MM.1S (cell line): Measurements from ENCODE around the gene SPA17.

Source experiments
- DNase-seq: peaks from one replicate; pipeline ENCODE4 v3.0.0-alpha.2; 2015
- H2AFZ ChIP-seq: fragments of 300-600 bp; sonication (generic); 2 replicates; pipeline ENCODE4 v1.6.0; 2016; ENCODE audit warnings: antibody characterized with exemption, low read length
- H3F3A ChIP-seq: fragments of 300-600 bp; sonication (generic); 2 replicates; pipeline ENCODE4 v1.6.1; 2016; ENCODE audit warnings: mild to moderate bottlenecking, antibody characterized with exemption, low read length, moderate library complexity, mixed read lengths; ENCODE audit not compliant: insufficient read depth
- H3K27ac ChIP-seq: fragments of 300-600 bp; sonication (generic); 2 replicates; pipeline ENCODE4 v1.5.1; 2016; ENCODE audit warnings: mild to moderate bottlenecking, low read length
- H3K27me3 ChIP-seq: fragments of 300-600 bp; sonication (generic); replicated peaks from 2 replicates; pipeline ENCODE4 v1.6.0; 2016; ENCODE audit warnings: low read length; ENCODE audit not compliant: insufficient read depth
- H3K36me3 ChIP-seq: fragments of 300-600 bp; sonication (generic); replicated peaks from 2 replicates; pipeline ENCODE4 v1.6.1; 2016; ENCODE audit warnings: mild to moderate bottlenecking, low read length, mixed read lengths; ENCODE audit not compliant: insufficient read depth
- H3K4me1 ChIP-seq: fragments of 300-600 bp; sonication (generic); 2 replicates; pipeline ENCODE4 v1.6.1; 2016; ENCODE audit warnings: low read length, mixed read lengths
- H3K4me2 ChIP-seq: fragments of 300-600 bp; sonication (generic); 2 replicates; pipeline ENCODE4 v1.6.0; 2016; ENCODE audit warnings: low read depth, low read length
- H3K4me3 ChIP-seq: fragments of 300-600 bp; sonication (generic); 2 replicates; pipeline ENCODE4 v1.5.1; 2016; ENCODE audit warnings: low read length, mixed read lengths
- H3K79me2 ChIP-seq: fragments of 300-600 bp; sonication (generic); 2 replicates; pipeline ENCODE4 v1.6.1; 2016; ENCODE audit warnings: mixed run types, low read length, mixed read lengths
- H3K9ac ChIP-seq: fragments of 300-600 bp; sonication (generic); 2 replicates; pipeline ENCODE4 v1.6.1; 2016; ENCODE audit warnings: low read length, mixed read lengths
- H3K9me2 ChIP-seq: fragments of 300-600 bp; sonication (generic); replicated peaks from 2 replicates; pipeline ENCODE4 v1.6.1; 2016; ENCODE audit warnings: mild to moderate bottlenecking, low read length, mixed read lengths; ENCODE audit not compliant: insufficient read depth
- H3K9me3 ChIP-seq: fragments of 300-600 bp; sonication (generic); replicated peaks from 2 replicates; pipeline ENCODE4 v1.6.1; 2016; ENCODE audit warnings: mild to moderate bottlenecking, low read length, mixed read lengths; ENCODE audit not compliant: insufficient read depth
- H4K20me1 ChIP-seq: fragments of 300-600 bp; sonication (generic); 2 replicates; pipeline ENCODE4 v1.6.1; 2016; ENCODE audit warnings: mild to moderate bottlenecking, low read length, moderate library complexity, mixed read lengths; ENCODE audit not compliant: insufficient read depth
- EZH2 ChIP-seq: fragments of 300-600 bp; sonication (generic); optimal IDR thresholded peaks from 2 replicates; pipeline ENCODE3; 2017; ENCODE audit warnings: low read depth, mild to moderate bottlenecking, antibody characterized with exemption, low read length, mixed read lengths
- EZH2phosphoT487 ChIP-seq: fragments of 300-600 bp; sonication (generic); IDR thresholded peaks from 2 replicates; pipeline ENCODE4 v1.6.1; 2018; ENCODE audit warnings: antibody characterized with exemption, low read length
- TF ChIP-seq, protein P1 (sequence below): fragments of 300-600 bp; sonication (generic); IDR thresholded peaks from 2 replicates; pipeline ENCODE4 v1.5.1; 2016; ENCODE audit warnings: antibody characterized with exemption, low read length, mixed read lengths

The SPA17 gene

DNA sequence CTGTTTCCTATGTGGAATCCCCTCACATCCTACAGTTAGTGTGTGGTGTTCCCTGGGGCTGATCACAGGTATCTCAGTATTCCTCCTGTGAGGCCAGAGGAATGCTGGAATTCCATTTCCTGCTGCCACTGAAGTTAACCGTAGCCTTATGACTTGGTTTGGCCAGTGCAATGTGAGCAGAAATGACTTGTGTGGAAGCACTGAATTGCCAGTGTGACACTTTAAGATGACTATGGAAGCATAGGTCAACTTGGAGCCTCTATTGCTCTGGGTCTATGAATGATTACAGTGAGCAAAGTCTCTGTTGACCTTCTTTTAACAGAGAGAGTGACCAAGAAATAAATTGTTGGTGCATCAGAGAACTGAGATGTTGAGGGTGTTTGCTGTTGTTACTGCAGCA lies 34.5 kb upstream of the SPA17 start:
- Histone ChIP-seq H4K20me1 (no peaks in the 10 kb centered on the region), H3K27me3 (no peaks in the 10 kb centered on the region), H3K9me2 (no peaks in the 10 kb centered on the region), H3F3A (no peaks in the 10 kb centered on the region), H3K4me1 (no peaks in the 10 kb centered on the region), H3K4me2 (no peak overlapping the region), H2AFZ (no peak overlapping the region), H3K9ac (no peak overlapping the region), H3K27ac (no peak overlapping the region), H3K79me2 (no peaks in the 10 kb centered on the region), H3K9me3 (no peaks in the 10 kb centered on the region), H3K36me3 (0 out of 2 replicates have a peak, but pooled peaks cover 2% of the 10 kb centered on the region), H3K4me3 (no peak overlapping the region)
- DNase-seq, result no peak
- TF ChIP-seq, protein P1, sequence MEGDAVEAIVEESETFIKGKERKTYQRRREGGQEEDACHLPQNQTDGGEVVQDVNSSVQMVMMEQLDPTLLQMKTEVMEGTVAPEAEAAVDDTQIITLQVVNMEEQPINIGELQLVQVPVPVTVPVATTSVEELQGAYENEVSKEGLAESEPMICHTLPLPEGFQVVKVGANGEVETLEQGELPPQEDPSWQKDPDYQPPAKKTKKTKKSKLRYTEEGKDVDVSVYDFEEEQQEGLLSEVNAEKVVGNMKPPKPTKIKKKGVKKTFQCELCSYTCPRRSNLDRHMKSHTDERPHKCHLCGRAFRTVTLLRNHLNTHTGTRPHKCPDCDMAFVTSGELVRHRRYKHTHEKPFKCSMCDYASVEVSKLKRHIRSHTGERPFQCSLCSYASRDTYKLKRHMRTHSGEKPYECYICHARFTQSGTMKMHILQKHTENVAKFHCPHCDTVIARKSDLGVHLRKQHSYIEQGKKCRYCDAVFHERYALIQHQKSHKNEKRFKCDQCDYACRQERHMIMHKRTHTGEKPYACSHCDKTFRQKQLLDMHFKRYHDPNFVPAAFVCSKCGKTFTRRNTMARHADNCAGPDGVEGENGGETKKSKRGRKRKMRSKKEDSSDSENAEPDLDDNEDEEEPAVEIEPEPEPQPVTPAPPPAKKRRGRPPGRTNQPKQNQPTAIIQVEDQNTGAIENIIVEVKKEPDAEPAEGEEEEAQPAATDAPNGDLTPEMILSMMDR, result no peak
- no peak for TF ChIP-seq EZH2phosphoT487
- no peak for TF ChIP-seq EZH2

DNA sequence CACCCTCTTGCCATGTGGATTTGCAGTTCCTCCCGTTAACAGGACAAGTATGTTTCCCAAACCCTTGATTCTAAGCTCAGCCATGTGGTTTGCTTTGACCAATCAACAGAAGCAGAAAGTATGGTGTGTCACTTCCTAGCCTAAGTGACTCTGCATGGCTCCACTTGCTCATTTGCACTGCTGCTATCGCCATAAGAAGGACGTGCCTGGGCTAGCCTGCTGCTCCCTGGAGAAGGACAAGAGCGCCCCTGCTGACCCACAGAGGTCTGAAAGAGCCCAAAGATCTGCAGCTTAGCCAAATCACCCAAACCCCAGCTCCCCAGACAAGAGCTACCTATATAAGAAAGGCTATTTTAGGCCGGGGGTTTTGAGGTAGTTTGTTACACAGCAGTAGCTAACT lies 33.0 kb upstream of the SPA17 start:
- no peak overlapping the region for H3K4me2 ChIP-seq
- H3K27me3 ChIP-seq, result no peaks in the 10 kb centered on the region
- H3K27ac ChIP-seq, result no peak overlapping the region
- no peak for DNase-seq
- H2AFZ ChIP-seq, result no peak overlapping the region
- no peaks in the 10 kb centered on the region for H3F3A ChIP-seq
- H3K4me3 ChIP-seq, result no peak overlapping the region
- no peaks in the 10 kb centered on the region for H4K20me1 ChIP-seq
- no peaks in the 10 kb centered on the region for H3K9me3 ChIP-seq
- 0 out of 2 replicates have a peak, but pooled peaks cover 2% of the 10 kb centered on the region for H3K36me3 ChIP-seq
- no peaks in the 10 kb centered on the region for H3K4me1 ChIP-seq
- H3K9me2 ChIP-seq, result no peaks in the 10 kb centered on the region
- no peak overlapping the region for H3K9ac ChIP-seq
- no peaks in the 10 kb centered on the region for H3K79me2 ChIP-seq
- TF ChIP-seq EZH2, result no peak

DNA sequence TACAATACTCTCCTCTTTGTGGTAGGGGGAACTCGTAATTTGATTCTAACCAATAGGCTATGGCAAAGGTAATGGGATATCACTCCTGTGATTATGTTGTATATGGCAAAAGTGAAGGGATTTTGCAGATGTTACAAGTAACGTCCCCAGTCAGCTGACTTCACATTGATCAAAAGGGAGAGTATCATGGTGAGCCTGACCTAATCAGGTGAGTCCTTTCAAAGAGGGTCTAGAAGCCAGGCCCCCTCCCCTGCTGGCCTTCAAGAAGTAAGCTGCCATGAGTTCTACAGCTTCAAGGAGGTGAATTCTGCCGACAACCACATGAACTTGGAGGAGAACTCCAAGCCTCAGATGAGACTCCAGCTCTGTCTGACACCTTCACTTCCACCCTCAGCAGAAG lies 31.1 kb upstream of the SPA17 start:
- Histone ChIP-seq H3K27ac (no peak overlapping the region), H3K4me1 (no peaks in the 10 kb centered on the region), H3K4me3 (no peak overlapping the region), H2AFZ (no peak overlapping the region), H3K79me2 (no peaks in the 10 kb centered on the region), H3F3A (no peaks in the 10 kb centered on the region), H3K9me3 (no peaks in the 10 kb centered on the region), H3K9me2 (no peaks in the 10 kb centered on the region), H3K36me3 (no peaks in the 10 kb centered on the region), H3K4me2 (no peak overlapping the region), H3K9ac (no peak overlapping the region), H4K20me1 (no peaks in the 10 kb centered on the region), H3K27me3 (no peaks in the 10 kb centered on the region)
- no peak for DNase-seq
- TF ChIP-seq EZH2phosphoT487, result no peak
- TF ChIP-seq EZH2, result no peak

DNA sequence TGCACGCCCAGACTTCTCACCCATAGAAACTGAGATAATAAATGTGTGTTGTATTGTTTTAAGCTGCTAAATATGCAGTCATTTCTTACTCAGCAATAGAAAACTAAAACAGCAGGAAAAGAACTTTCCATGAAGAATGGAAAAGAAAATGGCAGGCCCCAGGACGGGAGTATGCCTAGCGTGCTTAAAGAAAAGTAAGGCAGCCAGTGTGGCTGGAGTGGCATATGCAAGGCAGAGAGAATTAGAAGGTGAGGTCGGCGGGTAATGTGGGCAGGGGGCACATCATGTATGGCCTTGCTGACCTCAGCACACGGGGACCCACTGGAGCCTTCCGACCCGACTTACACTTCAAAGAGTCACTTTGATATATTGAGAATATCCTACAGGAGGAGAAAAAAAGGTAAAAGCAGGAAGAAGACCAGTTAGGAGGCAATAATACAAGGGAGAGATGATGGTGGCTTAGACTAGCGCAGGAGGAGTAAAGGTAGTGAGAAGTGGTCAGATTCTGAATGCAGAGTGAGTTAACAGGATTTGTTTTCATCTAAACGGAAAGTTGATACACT lies 30.6 kb upstream of the SPA17 start:
- Histone ChIP-seq H3K27me3 (no peaks in the 10 kb centered on the region), H3K9ac (no peak overlapping the region), H3K4me3 (no peak overlapping the region), H3K79me2 (no peaks in the 10 kb centered on the region), H2AFZ (no peak overlapping the region), H3F3A (no peaks in the 10 kb centered on the region), H3K9me2 (no peaks in the 10 kb centered on the region), H3K9me3 (no peaks in the 10 kb centered on the region), H3K27ac (no peak overlapping the region), H3K36me3 (no peaks in the 10 kb centered on the region), H3K4me1 (no peaks in the 10 kb centered on the region), H4K20me1 (no peaks in the 10 kb centered on the region), H3K4me2 (no peak overlapping the region)
- DNase-seq, result no peak
- TF ChIP-seq EZH2phosphoT487 (no peak), EZH2 (no peak)
- TF ChIP-seq, protein P1, result no peak
